Testis (tissue), 3 donors: ENCODE data around the gene KRCC1. TPM values are rescaled to one million over a fixed set of nuclear protein-coding genes. Genes with fewer than 3 reads are reported as not detected.

ENCODE experiments used
- DNase-seq: peaks from one replicate; pipeline ENCODE4 v3.0.0-alpha.2; 2019
- H3K27ac ChIP-seq, 2 donors: fragments of 200-600 bp; sonication (generic); one replicate each; pipeline ENCODE4 v1.5.1; 2019
- H3K27me3 ChIP-seq: fragments of 200-600 bp; sonication (generic); one replicate; pipeline ENCODE4 v1.5.1; 2019
- H3K36me3 ChIP-seq: fragments of 200-600 bp; sonication (generic); one replicate; pipeline ENCODE4 v1.5.1; 2017; ENCODE audit warnings: low read depth; ENCODE audit errors: missing control alignments
- H3K4me1 ChIP-seq: fragments of 200-600 bp; sonication (generic); one replicate; pipeline ENCODE4 v1.5.1; 2019
- H3K4me3 ChIP-seq, 2 donors: fragments of 200-600 bp; sonication (generic); one replicate each; pipeline ENCODE4 v1.5.1; 2017 to 2019
- H3K9me3 ChIP-seq: fragments of 200-600 bp; sonication (generic); one replicate; pipeline ENCODE4 v1.5.1; 2017
- CTCF ChIP-seq, 3 experiments: fragments of 450-650 bp in 2 of 3; fragments of 200-600 bp in 1 of 3; sonication (generic) in 1 of 3; IDR thresholded peaks; one replicate each; pipeline ENCODE4 v1.5.1; 2016 to 2019; ENCODE audit warnings: antibody characterized with exemption in 3 of 3, mild to moderate bottlenecking in 2 of 3, moderate library complexity in 1 of 3
- POLR2A ChIP-seq: fragments of 450-650 bp; IDR thresholded peaks from one replicate; pipeline ENCODE4 v1.6.1; 2017; ENCODE audit warnings: antibody characterized with exemption, mild to moderate bottlenecking, moderate library complexity
- WGBS, 2 donors: methylation state at CpG; one replicate each; pipeline ENCODE4 v1.1.5; 2018; 5-methylcytosine and 5-hydroxymethylcytosine counted together
- intact Hi-C: fragments of 100-400 bp; cut with DNase I; formaldehyde crosslinking; loops from one replicate; pipeline ENCODE4 v1.15.1; 2023; ENCODE audit warnings: low total_unique reads
- polyA plus RNA-seq: library from polyadenylated mRNA; stranded (reverse); fragments of 350-450 nt; fragmentation: Illumina TruSeq; extraction: RNeasy Lipid Tissue Mini Kit (QIAGEN cat#74804); gene quantifications from one replicate; pipeline ENCODE4 v1.2.3, GENCODE V29; 2014; ENCODE audit warnings: low read depth, low replicate concordance; ENCODE audit not compliant: insufficient read depth
- total RNA-seq, 2 donors: library from RNA; depleted of rRNA; stranded (reverse); fragments of >200 nt; gene quantifications; one replicate each; pipeline ENCODE4 v1.2.3, GENCODE V29; 2016

Gene KRCC1
- total and polyA plus RNA-seq, 3 donors from 2014 or later, result 15.4 to 21.1 (median 16.9) TPM

GRCh38 chr2:88097891-88098557 is 42.4 kb upstream of the KRCC1 start:
- no peak for DNase-seq
- Histone ChIP-seq H3K9me3 (no peaks in the 10 kb centered on the region), H3K27ac (no peak overlapping the region), H3K4me1 (no peaks in the 10 kb centered on the region), H3K36me3 (no peaks in the 10 kb centered on the region), H3K27me3 (no peaks in the 10 kb centered on the region), H3K4me3 (no peak overlapping the region)
- 73 to 74% methylated on average over 4 of the region's 4 CpGs for WGBS, 2 donors
- intact Hi-C loops, result no loop called here
- TF ChIP-seq POLR2A (no peak), CTCF (IDR thresholded peaks at IDR 0.05) (no peak)

GRCh38 chr2:88097192-88097591 is 41.6 kb upstream of the KRCC1 start:
- WGBS, 2 donors, result 71 to 77% methylated on average over 3 of the region's 3 CpGs
- intact Hi-C loops, result no loop called here
- TF ChIP-seq CTCF (IDR thresholded peaks at IDR 0.05) (no peak), POLR2A (no peak)

GRCh38 chr2:88096708-88097107 is 41.1 kb upstream of the KRCC1 start:
- 83 to 94% methylated on average over 5 of the region's 5 CpGs for WGBS, 2 donors
- intact Hi-C loops, result no loop called here
- TF ChIP-seq CTCF (IDR thresholded peaks at IDR 0.05) (no peak), POLR2A (no peak)

More at GRCh38 chr2:88097192-88097591, 41.6 kb upstream of the KRCC1 start:
- Histone ChIP-seq H3K4me1 (no peaks in the 10 kb centered on the region), H3K27ac (no peak overlapping the region), H3K27me3 (no peaks in the 10 kb centered on the region), H3K36me3 (no peaks in the 10 kb centered on the region), H3K4me3 (no peak overlapping the region), H3K9me3 (no peaks in the 10 kb centered on the region)
- DNase-seq, result no peak

GRCh38 chr2:88095022-88095421 is 39.4 kb upstream of the KRCC1 start:
- TF ChIP-seq CTCF (IDR thresholded peaks at IDR 0.05) (no peak), POLR2A (no peak)
- Histone ChIP-seq H3K4me1 (no peaks in the 10 kb centered on the region), H3K4me3 (no peak overlapping the region), H3K9me3 (no peaks in the 10 kb centered on the region), H3K27ac (no peak overlapping the region), H3K36me3 (no peaks in the 10 kb centered on the region), H3K27me3 (no peaks in the 10 kb centered on the region)
- 89 to 94% methylated on average over 3 of the region's 3 CpGs for WGBS, 2 donors
- no peak for DNase-seq
- intact Hi-C loops, result no loop called here

More at GRCh38 chr2:88096708-88097107, 41.1 kb upstream of the KRCC1 start:
- Histone ChIP-seq H3K9me3 (no peaks in the 10 kb centered on the region), H3K27ac (no peak overlapping the region), H3K27me3 (no peaks in the 10 kb centered on the region), H3K4me1 (no peaks in the 10 kb centered on the region), H3K4me3 (no peak overlapping the region), H3K36me3 (no peaks in the 10 kb centered on the region)
- no peak for DNase-seq

GRCh38 chr2:88092773-88093172 is 37.2 kb upstream of the KRCC1 start:
- Histone ChIP-seq H3K27ac (no peak overlapping the region), H3K36me3 (no peaks in the 10 kb centered on the region), H3K27me3 (no peaks in the 10 kb centered on the region), H3K4me3 (no peak overlapping the region), H3K4me1 (no peaks in the 10 kb centered on the region), H3K9me3 (no peaks in the 10 kb centered on the region)
- intact Hi-C loops, result no loop called here
- DNase-seq, result no peak
- TF ChIP-seq POLR2A (no peak), CTCF (IDR thresholded peaks at IDR 0.05) (no peak)
